ENCODE measurements around the gene ATAD1.

Gene ATAD1

GRCh38 chr10:87722716-87723115 is 95.3 kb downstream of the ATAD1 start:
- Histone ChIP-seq H3K27ac (ENCODE audit: low read length) (no peak overlapping the region), H3K4me2 (ENCODE audit: insufficient read depth, low read length) (no peak overlapping the region), H2AFZ (ENCODE audit: low read depth, low read length) (no peak overlapping the region), H3K4me3 (ENCODE audit: low read depth in 1 of 2, low read length in 2 of 2) (no peak overlapping the region), H3K9me3 (ENCODE audit: insufficient read depth, low read length, severe bottlenecking) (no peaks in the 10 kb centered on the region), H3K79me2 (ENCODE audit: insufficient read depth, low read length) (no peaks in the 10 kb centered on the region), H3K9ac (ENCODE audit: low read depth, low read length) (no peak overlapping the region), H3K4me1 (ENCODE audit: insufficient read depth, low read length) (no peaks in the 10 kb centered on the region), H3K27me3 (ENCODE audit: insufficient read depth, low read length, poor library complexity) (peaks cover 8% of the 10 kb centered on the region), H3K36me3 (ENCODE audit: insufficient read depth, low read length) (no peaks in the 10 kb centered on the region), H4K20me1 (ENCODE audit: insufficient read depth, low read length) (no peaks in the 10 kb centered on the region)
- no peak for DNase-seq
- no peak for TF ChIP-seq EZH2 (IDR thresholded peaks at IDR 0.05; ENCODE audit: borderline replicate concordance, low read depth, low read length, severe bottlenecking)
- TF ChIP-seq, protein P1, sequence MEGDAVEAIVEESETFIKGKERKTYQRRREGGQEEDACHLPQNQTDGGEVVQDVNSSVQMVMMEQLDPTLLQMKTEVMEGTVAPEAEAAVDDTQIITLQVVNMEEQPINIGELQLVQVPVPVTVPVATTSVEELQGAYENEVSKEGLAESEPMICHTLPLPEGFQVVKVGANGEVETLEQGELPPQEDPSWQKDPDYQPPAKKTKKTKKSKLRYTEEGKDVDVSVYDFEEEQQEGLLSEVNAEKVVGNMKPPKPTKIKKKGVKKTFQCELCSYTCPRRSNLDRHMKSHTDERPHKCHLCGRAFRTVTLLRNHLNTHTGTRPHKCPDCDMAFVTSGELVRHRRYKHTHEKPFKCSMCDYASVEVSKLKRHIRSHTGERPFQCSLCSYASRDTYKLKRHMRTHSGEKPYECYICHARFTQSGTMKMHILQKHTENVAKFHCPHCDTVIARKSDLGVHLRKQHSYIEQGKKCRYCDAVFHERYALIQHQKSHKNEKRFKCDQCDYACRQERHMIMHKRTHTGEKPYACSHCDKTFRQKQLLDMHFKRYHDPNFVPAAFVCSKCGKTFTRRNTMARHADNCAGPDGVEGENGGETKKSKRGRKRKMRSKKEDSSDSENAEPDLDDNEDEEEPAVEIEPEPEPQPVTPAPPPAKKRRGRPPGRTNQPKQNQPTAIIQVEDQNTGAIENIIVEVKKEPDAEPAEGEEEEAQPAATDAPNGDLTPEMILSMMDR (IDR thresholded peaks at IDR 0.05; ENCODE audit: borderline replicate concordance, extremely low read depth, low read length, poor library complexity, severe bottlenecking): no peak
- no peak for ATAC-seq (ENCODE audit: insufficient read depth, low read depth)

- ATAC-seq (ENCODE audit: insufficient read depth, low read depth) (no peak), DNase-seq (no peak)
- Histone ChIP-seq H3K9ac (ENCODE audit: low read depth, low read length) (no peak overlapping the region), H3K4me2 (ENCODE audit: insufficient read depth, low read length) (no peak overlapping the region), H3K9me3 (ENCODE audit: insufficient read depth, low read length, severe bottlenecking) (no peaks in the 10 kb centered on the region), H3K4me1 (ENCODE audit: insufficient read depth, low read length) (no peaks in the 10 kb centered on the region), H3K27ac (ENCODE audit: low read length) (no peak overlapping the region), H3K79me2 (ENCODE audit: insufficient read depth, low read length) (no peaks in the 10 kb centered on the region), H3K27me3 (ENCODE audit: insufficient read depth, low read length, poor library complexity) (peaks cover 11% of the 10 kb centered on the region), H4K20me1 (ENCODE audit: insufficient read depth, low read length) (no peaks in the 10 kb centered on the region), H2AFZ (ENCODE audit: low read depth, low read length) (no peak overlapping the region), H3K36me3 (ENCODE audit: insufficient read depth, low read length) (no peaks in the 10 kb centered on the region), H3K4me3 (ENCODE audit: low read depth in 1 of 2, low read length in 2 of 2) (no peak overlapping the region)
- TF ChIP-seq, protein P1 (IDR thresholded peaks at IDR 0.05; ENCODE audit: borderline replicate concordance, extremely low read depth, low read length, poor library complexity, severe bottlenecking): no peak
- TF ChIP-seq EZH2 (IDR thresholded peaks at IDR 0.05; ENCODE audit: borderline replicate concordance, low read depth, low read length, severe bottlenecking): no peak
These were observed 96.2 kb downstream of the ATAD1 start for GRCh38 chr10:87721781-87722180.

- TF ChIP-seq, protein P1 (IDR thresholded peaks at IDR 0.05; ENCODE audit: borderline replicate concordance, extremely low read depth, low read length, poor library complexity, severe bottlenecking): no peak
- no peak for TF ChIP-seq EZH2 (IDR thresholded peaks at IDR 0.05; ENCODE audit: borderline replicate concordance, low read depth, low read length, severe bottlenecking)
These were observed 97.4 kb downstream of the ATAD1 start for GRCh38 chr10:87720665-87721064.

DNA sequence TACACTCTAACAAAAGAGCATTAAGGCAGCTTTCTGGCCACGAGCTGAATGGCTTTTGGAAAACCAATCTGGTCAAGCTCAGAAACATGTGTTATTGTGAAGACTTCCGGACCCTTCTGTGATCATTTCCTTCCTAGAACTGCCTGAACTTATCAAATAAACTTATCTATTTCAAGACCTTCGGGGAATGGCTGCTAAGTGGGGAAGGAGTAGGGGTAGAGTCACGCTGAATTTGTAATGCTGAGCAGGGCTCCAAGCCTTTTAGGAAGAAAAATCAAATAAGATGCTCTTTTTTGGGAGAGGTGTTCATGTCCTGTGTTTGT is 101.7 kb downstream of the ATAD1 start:
- Histone ChIP-seq H3K79me2 (ENCODE audit: insufficient read depth, low read length) (no peaks in the 10 kb centered on the region), H2AFZ (ENCODE audit: low read depth, low read length) (no peak overlapping the region), H3K36me3 (ENCODE audit: insufficient read depth, low read length) (no peaks in the 10 kb centered on the region), H3K4me2 (ENCODE audit: insufficient read depth, low read length) (no peak overlapping the region), H3K27me3 (ENCODE audit: insufficient read depth, low read length, poor library complexity) (peaks cover 4% of the 10 kb centered on the region), H3K4me3 (ENCODE audit: low read depth in 1 of 2, low read length in 2 of 2) (no peak overlapping the region), H3K27ac (ENCODE audit: low read length) (no peak overlapping the region), H4K20me1 (ENCODE audit: insufficient read depth, low read length) (no peaks in the 10 kb centered on the region), H3K4me1 (ENCODE audit: insufficient read depth, low read length) (no peaks in the 10 kb centered on the region), H3K9me3 (ENCODE audit: insufficient read depth, low read length, severe bottlenecking) (no peaks in the 10 kb centered on the region), H3K9ac (ENCODE audit: low read depth, low read length) (no peak overlapping the region)
- TF ChIP-seq, protein P1 (IDR thresholded peaks at IDR 0.05; ENCODE audit: borderline replicate concordance, extremely low read depth, low read length, poor library complexity, severe bottlenecking): no peak
- no peak for TF ChIP-seq EZH2 (IDR thresholded peaks at IDR 0.05; ENCODE audit: borderline replicate concordance, low read depth, low read length, severe bottlenecking)
- DNase-seq: no peak
- no peak for ATAC-seq (ENCODE audit: insufficient read depth, low read depth)

More at GRCh38 chr10:87720665-87721064, 97.4 kb downstream of the ATAD1 start:
- H3K4me3 ChIP-seq (ENCODE audit: low read depth in 1 of 2, low read length in 2 of 2): no peak overlapping the region
- H4K20me1 ChIP-seq (ENCODE audit: insufficient read depth, low read length): no peaks in the 10 kb centered on the region
- no peaks in the 10 kb centered on the region for H3K79me2 ChIP-seq (ENCODE audit: insufficient read depth, low read length)
- no peaks in the 10 kb centered on the region for H3K9me3 ChIP-seq (ENCODE audit: insufficient read depth, low read length, severe bottlenecking)
- no peak overlapping the region for H2AFZ ChIP-seq (ENCODE audit: low read depth, low read length)
- no peak overlapping the region for H3K4me2 ChIP-seq (ENCODE audit: insufficient read depth, low read length)
- no peaks in the 10 kb centered on the region for H3K4me1 ChIP-seq (ENCODE audit: insufficient read depth, low read length)
- H3K9ac ChIP-seq (ENCODE audit: low read depth, low read length): no peak overlapping the region
- H3K27ac ChIP-seq (ENCODE audit: low read length): no peak overlapping the region
- peaks cover 12% of the 10 kb centered on the region for H3K27me3 ChIP-seq (ENCODE audit: insufficient read depth, low read length, poor library complexity)
- no peaks in the 10 kb centered on the region for H3K36me3 ChIP-seq (ENCODE audit: insufficient read depth, low read length)
- ATAC-seq (ENCODE audit: insufficient read depth, low read depth) (no peak), DNase-seq (no peak)
